Effector memory CD4-positive, alpha-beta T cell (primary cell): Measurements from ENCODE around the gene PIK3AP1.

Source experiments
- DNase-seq, 3 donors: peaks; one replicate each; pipeline ENCODE4 v3.0.0-alpha.2; 2020
- H3K27ac ChIP-seq: 2 replicates; pipeline ENCODE4 v1.7.0; 2013; ENCODE audit warnings: mild to moderate bottlenecking, low read length, moderate library complexity; ENCODE audit not compliant: insufficient read depth, poor library complexity, severe bottlenecking
- H3K27me3 ChIP-seq: replicated peaks from 2 replicates; pipeline ENCODE4 v1.7.0; 2013; ENCODE audit warnings: mild to moderate bottlenecking, low read length; ENCODE audit not compliant: insufficient read depth, control insufficient read depth, poor library complexity, severe bottlenecking
- H3K36me3 ChIP-seq: 2 replicates; pipeline ENCODE4 v1.7.0; 2013; ENCODE audit warnings: mild to moderate bottlenecking, low read length, moderate library complexity; ENCODE audit not compliant: control insufficient read depth, insufficient read depth
- H3K4me1 ChIP-seq: 2 replicates; pipeline ENCODE4 v1.7.0; 2013; ENCODE audit warnings: low read length, mild to moderate bottlenecking; ENCODE audit not compliant: control insufficient read depth, insufficient read depth, poor library complexity, severe bottlenecking
- H3K4me3 ChIP-seq: 2 replicates; pipeline ENCODE4 v1.7.0; 2013; ENCODE audit warnings: low read length, low read depth, mild to moderate bottlenecking; ENCODE audit not compliant: insufficient read depth, poor library complexity, severe bottlenecking
- H3K9me3 ChIP-seq: 2 replicates; pipeline ENCODE4 v1.7.0; 2013; ENCODE audit warnings: mild to moderate bottlenecking, low read length, moderate library complexity; ENCODE audit not compliant: control insufficient read depth

PIK3AP1 gene

DNA sequence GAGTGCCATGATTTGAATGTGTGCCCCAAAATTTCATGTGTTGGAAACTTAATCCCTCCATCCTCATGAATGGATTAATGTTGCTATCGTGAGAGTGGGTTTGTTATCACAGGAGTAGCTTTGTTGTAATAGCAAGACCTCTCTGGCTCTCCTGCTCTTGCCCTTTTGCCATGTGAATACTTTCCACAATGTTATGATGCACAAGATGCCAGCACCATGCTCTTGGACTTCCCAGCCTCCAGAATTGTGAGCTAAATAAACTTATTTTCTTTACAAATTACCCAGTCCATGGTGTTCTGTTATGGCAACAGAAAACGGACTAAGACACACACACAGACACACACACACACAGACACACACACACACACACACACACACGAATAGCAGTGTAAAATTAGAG is 82.2 kb downstream of the PIK3AP1 start:
- H3K27me3 ChIP-seq: no peaks in the 10 kb centered on the region
- H3K36me3 ChIP-seq: no peaks in the 10 kb centered on the region
- no peak overlapping the region for H3K27ac ChIP-seq
- no peaks in the 10 kb centered on the region for H3K4me1 ChIP-seq
- no peak overlapping the region for H3K4me3 ChIP-seq
- DNase-seq: no peak
- H3K9me3 ChIP-seq: no peaks in the 10 kb centered on the region

DNA sequence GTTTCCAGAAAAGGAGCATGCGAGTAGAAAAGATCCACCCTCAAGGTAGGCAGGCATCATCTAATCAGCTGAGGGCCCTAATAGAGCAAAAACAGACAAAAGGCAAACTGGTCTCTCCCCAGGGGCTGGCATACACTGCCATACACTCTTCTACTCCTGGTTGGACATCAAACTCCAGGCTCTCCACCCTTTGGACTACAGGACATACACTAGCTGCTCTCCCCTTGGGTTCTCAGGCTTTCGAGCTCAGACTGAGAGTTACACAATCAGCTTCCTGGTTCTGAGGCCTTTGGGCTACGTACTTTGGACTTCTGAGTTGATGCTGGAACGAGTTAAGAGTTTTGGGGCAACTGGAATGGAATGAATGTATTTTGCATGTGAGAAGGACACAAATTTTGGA is 82.6 kb downstream of the PIK3AP1 start:
- Histone ChIP-seq H3K4me3 (no peak overlapping the region), H3K9me3 (no peaks in the 10 kb centered on the region), H3K27me3 (no peaks in the 10 kb centered on the region), H3K36me3 (no peaks in the 10 kb centered on the region), H3K4me1 (no peaks in the 10 kb centered on the region), H3K27ac (no peak overlapping the region)
- no peak for DNase-seq

GRCh38 chr10:96636551-96636950 is 83.8 kb downstream of the PIK3AP1 start:
- Histone ChIP-seq H3K9me3 (no peaks in the 10 kb centered on the region), H3K27me3 (no peaks in the 10 kb centered on the region), H3K27ac (no peak overlapping the region), H3K4me3 (no peak overlapping the region), H3K4me1 (no peaks in the 10 kb centered on the region), H3K36me3 (no peaks in the 10 kb centered on the region)
- no peak for DNase-seq

GRCh38 chr10:96632974-96633710 is 87.2 kb downstream of the PIK3AP1 start:
- no peaks in the 10 kb centered on the region for H3K27me3 ChIP-seq
- no peak for DNase-seq
- H3K27ac ChIP-seq: no peak overlapping the region

DNA sequence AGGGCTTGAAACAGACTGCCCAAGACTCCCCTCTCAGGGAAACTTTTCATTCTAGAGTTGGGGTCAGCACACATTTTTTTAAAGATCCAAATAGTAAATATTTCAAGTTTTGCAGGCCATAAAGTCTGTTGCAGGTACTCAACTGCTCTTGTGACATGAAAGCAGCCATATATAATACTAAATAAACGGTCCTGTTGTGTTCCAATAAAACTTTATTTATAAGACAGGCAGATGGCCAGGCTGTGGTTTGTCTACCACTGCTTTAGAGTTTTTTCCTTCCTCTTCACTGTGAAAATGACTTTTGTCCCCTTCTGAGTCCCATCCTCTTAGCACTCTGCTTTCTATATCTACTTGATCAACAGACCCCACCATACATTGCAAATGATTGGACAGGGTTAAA is 93.0 kb downstream of the PIK3AP1 start:
- Histone ChIP-seq H3K27me3 (no peaks in the 10 kb centered on the region), H3K4me1 (no peaks in the 10 kb centered on the region), H3K4me3 (no peak overlapping the region), H3K36me3 (no peaks in the 10 kb centered on the region), H3K27ac (no peak overlapping the region), H3K9me3 (no peaks in the 10 kb centered on the region)
- no peak for DNase-seq

More at GRCh38 chr10:96632974-96633710, 87.2 kb downstream of the PIK3AP1 start:
- no peaks in the 10 kb centered on the region for H3K9me3 ChIP-seq
- no peak overlapping the region for H3K4me3 ChIP-seq
- H3K36me3 ChIP-seq: no peaks in the 10 kb centered on the region
- no peaks in the 10 kb centered on the region for H3K4me1 ChIP-seq

GRCh38 chr10:96626795-96627194 is 93.5 kb downstream of the PIK3AP1 start:
- H3K4me3 ChIP-seq: no peak overlapping the region
- no peak overlapping the region for H3K27ac ChIP-seq
- no peaks in the 10 kb centered on the region for H3K9me3 ChIP-seq
- no peak for DNase-seq
- no peaks in the 10 kb centered on the region for H3K4me1 ChIP-seq
- no peaks in the 10 kb centered on the region for H3K27me3 ChIP-seq
- H3K36me3 ChIP-seq: no peaks in the 10 kb centered on the region

DNA sequence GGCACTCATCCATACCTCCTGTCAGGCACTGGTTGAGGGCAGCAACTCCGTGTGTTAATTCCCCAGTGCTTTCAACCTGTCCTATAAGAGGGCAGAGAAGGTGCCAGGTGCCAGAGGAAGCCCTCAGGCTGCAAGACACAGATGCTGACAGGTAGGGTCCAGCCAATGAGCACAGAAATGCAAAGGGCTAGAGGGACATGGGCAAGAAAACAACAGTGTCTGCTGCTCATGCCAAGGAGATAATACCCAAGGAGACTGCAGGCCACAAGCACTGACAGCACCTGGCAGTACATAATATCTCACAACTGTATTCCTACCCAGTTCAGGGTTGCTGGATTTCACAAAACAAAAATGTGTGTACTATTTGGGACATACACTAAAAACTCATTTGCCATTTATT is 95.1 kb downstream of the PIK3AP1 start:
- no peak for DNase-seq
- Histone ChIP-seq H3K4me1 (no peaks in the 10 kb centered on the region), H3K27ac (no peak overlapping the region), H3K4me3 (no peak overlapping the region), H3K27me3 (no peaks in the 10 kb centered on the region), H3K9me3 (no peaks in the 10 kb centered on the region), H3K36me3 (no peaks in the 10 kb centered on the region)

GRCh38 chr10:96622013-96622787 is 98.1 kb downstream of the PIK3AP1 start:
- Histone ChIP-seq H3K4me3 (no peak overlapping the region), H3K9me3 (no peaks in the 10 kb centered on the region), H3K27ac (no peak overlapping the region), H3K4me1 (no peaks in the 10 kb centered on the region), H3K36me3 (no peaks in the 10 kb centered on the region), H3K27me3 (no peaks in the 10 kb centered on the region)
- DNase-seq: no peak

- no peaks in the 10 kb centered on the region for H3K9me3 ChIP-seq
- no peak for DNase-seq
- H3K4me3 ChIP-seq: no peak overlapping the region
- H3K27me3 ChIP-seq: no peaks in the 10 kb centered on the region
- H3K4me1 ChIP-seq: no peaks in the 10 kb centered on the region
- no peak overlapping the region for H3K27ac ChIP-seq
- H3K36me3 ChIP-seq: no peaks in the 10 kb centered on the region
Measured at GRCh38 chr10:96619796-96620773, 100.2 kb downstream of the PIK3AP1 start.
